GM12874 (cell line): Measurements from ENCODE around the gene ZNF609.

Experiments used
- TF ChIP-seq, protein P1 (sequence below): IDR thresholded peaks from 2 replicates; pipeline ENCODE4 v1.5.1; 2011; ENCODE audit warnings: low read depth, mild to moderate bottlenecking, control low read depth, low read length, moderate library complexity; ENCODE audit not compliant: insufficient read depth

The ZNF609 gene

DNA sequence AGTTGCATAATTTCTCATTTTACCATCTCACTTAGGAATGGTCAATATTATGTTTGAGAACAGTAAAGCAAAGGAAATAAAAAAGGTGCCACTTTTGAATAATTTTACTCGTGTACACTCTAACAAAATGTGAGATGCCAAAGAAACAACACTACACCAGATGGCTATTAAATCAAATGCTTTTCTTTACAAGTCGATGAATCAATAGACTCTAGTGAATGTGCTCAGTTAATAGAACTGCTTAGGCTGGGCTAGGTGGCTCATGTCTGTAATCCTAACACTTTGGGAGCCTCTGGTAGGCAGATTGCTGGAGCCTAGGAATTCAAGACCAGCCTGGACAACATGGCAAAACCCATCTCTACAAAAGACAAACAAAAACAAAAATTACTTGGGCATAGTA is 87.9 kb downstream of the ZNF609 start:
- TF ChIP-seq, protein P1, sequence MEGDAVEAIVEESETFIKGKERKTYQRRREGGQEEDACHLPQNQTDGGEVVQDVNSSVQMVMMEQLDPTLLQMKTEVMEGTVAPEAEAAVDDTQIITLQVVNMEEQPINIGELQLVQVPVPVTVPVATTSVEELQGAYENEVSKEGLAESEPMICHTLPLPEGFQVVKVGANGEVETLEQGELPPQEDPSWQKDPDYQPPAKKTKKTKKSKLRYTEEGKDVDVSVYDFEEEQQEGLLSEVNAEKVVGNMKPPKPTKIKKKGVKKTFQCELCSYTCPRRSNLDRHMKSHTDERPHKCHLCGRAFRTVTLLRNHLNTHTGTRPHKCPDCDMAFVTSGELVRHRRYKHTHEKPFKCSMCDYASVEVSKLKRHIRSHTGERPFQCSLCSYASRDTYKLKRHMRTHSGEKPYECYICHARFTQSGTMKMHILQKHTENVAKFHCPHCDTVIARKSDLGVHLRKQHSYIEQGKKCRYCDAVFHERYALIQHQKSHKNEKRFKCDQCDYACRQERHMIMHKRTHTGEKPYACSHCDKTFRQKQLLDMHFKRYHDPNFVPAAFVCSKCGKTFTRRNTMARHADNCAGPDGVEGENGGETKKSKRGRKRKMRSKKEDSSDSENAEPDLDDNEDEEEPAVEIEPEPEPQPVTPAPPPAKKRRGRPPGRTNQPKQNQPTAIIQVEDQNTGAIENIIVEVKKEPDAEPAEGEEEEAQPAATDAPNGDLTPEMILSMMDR = no peak

DNA sequence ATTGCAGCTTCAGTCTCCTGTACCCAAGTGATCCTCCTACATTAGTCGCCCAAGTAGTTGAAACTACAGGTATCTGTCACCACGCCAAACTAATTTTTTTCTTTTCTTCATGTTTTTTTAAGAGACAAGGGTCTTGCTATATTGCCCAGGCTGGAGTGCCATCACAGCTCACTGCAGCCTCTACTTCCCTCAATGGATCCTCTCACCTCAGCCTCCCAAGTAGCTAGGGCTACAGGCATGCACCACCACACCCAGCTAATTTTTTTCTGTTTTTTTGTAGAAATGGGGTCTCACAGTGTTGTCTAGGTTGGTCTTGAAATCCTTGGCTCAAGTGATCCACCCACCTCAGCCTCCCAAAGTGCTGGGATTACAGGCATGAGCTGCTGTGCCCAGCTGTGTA is 89.5 kb downstream of the ZNF609 start:
- TF ChIP-seq, protein P1 = no peak

DNA sequence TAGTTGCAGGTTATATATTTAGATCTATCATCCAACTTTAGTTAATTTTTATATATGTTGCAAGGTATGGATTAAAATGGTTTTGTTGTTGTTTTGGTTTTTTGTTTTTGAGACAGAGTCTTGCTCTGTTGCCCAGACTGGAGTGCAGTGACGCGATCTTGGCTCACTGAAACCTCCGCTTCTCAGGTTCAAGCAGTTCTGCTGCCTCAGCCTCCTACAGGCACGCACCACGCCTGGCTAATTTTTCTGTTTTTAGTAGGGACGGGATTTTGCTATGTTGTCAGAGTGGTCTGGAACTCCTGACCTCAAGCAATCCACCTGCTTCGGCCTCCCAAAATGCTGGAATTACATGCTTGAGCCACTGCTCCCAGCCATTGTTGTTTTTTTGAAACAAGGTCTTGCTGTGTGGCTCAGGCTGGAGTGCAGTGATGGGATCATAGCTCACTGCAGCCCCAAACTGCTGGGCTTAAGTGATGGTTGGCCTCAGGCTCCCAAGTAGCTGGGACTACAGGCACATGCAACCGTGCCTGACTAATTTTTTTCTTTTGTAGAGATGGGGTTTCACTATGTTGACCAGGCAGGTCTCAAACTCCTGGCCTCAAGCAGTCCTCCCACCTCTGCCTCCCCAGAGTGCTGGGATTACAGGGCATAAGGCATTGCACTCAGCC is 92.0 kb downstream of the ZNF609 start:
- TF ChIP-seq, protein P1 = no peak

GRCh38 chr15:64558460-64559179 is 98.2 kb downstream of the ZNF609 start:
- TF ChIP-seq, protein P1 = no peak

GRCh38 chr15:64559243-64559642 is 98.9 kb downstream of the ZNF609 start:
- TF ChIP-seq, protein P1 = no peak

DNA sequence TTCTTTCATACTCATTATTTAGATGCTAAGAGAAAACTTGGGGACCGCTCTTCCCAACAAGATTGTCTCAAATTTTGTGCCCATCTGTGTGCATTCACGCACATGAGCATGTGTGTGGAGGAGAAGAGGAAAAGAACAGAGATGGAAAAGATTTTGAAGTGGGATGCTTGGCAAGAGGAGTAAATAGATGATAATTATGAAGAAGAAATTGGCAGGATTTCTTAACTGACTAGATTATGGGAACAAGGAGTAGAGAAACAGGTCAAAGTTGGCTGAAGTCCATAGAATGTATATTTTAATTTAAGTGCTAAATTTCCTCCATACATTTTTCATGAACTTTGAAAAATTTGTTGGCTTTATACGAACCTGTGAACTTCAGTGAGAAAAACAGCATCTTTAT is 100.1 kb downstream of the ZNF609 start:
- TF ChIP-seq, protein P1 = no peak

DNA sequence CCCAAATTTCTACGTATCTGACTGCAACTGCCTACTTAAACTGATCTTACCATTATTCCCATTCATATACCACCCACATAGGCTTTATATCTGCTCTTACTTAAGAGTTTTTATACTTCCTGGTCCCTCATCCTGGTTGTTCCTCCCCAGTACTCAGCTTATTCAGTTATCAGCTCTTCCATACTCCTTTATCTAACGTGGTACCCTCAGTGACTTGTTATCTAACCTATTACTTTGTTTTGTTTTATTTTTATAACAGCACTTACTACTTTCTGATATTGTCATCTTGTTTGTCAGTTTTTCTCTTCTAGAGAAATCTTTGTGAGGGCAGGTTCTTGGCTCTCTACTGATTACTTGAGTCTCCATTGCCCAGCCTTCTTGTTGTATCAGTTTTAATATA is 100.6 kb downstream of the ZNF609 start:
- TF ChIP-seq, protein P1 = no peak
